HCT116 (cell line): ENCODE measurements around the gene FAM47E. TPM values are rescaled to one million over a fixed set of nuclear protein-coding genes. Genes with fewer than 3 reads are reported as not detected.

ENCODE experiments used
- ATAC-seq: fragments of 200-7000 bp; cut with Tn5 transposase; 2 replicates; pipeline ENCODE4 v1.9.1; 2020; ENCODE audit warnings: mild to moderate bottlenecking, moderate library complexity
- BruUV-seq: library from RNA; stranded (reverse); fragments of 400-500 nt; replicated peaks from 2 replicates; lab custom pipeline; 2021; lab: Mats Ljungman, UMichigan
- CTCF ChIA-PET: fragments of 300-600 bp; sonication (Branson Sonifier 250); formaldehyde crosslinking; loops from one replicate; lab custom pipeline; 2021; ENCODE audit warnings: antibody characterized with exemption; lab: Charles Lee
- POLR2A ChIA-PET: fragments of 300-600, 350-600 bp; sonication (Branson Sonifier 250); formaldehyde crosslinking; loops from one replicate; lab custom pipeline; 2021; ENCODE audit warnings: antibody characterized with exemption; lab: Charles Lee
- RAD21 ChIA-PET, 2 experiments: fragments of 300-600 bp; sonication (Branson Sonifier 250); formaldehyde crosslinking; loops; one replicate each; lab custom pipeline; 2023; ENCODE audit warnings: low total read pairs in 2 of 2; ENCODE audit not compliant: uncharacterized antibody in 2 of 2, unreplicated experiment in 2 of 2, low non-redundant PET in 1 of 2; lab: Charles Lee
- DNase-seq: peaks from one replicate; pipeline ENCODE4 v3.0.0-alpha.2; 2010; ENCODE audit warnings: low read depth, low spot score
- H2AFZ ChIP-seq: fragments of 200-600 bp; shearing (Covaris generic), sonication (generic); 2 replicates; pipeline ENCODE4 v1.6.1; 2017; ENCODE audit warnings: low read depth, mixed run types, mixed read lengths, antibody characterized with exemption, low read length; ENCODE audit not compliant: poor library complexity, severe bottlenecking
- H3K27ac ChIP-seq: 2 replicates; pipeline ENCODE4 v1.5.1; 2012; ENCODE audit warnings: low read depth, low read length
- H3K27me3 ChIP-seq: fragments of 200-600 bp; sonication (generic); 2 replicates; pipeline ENCODE4 v1.6.1; 2016; ENCODE audit warnings: mixed run types, low read length, mixed read lengths; ENCODE audit not compliant: insufficient read depth
- H3K36me3 ChIP-seq, 2 experiments: fragments of 200-500 bp in 1 of 2; fragments of 200-600 bp in 1 of 2; sonication (Bioruptor generic) in 1 of 2; sonication (generic) in 1 of 2; 2 replicates each; pipeline versions ENCODE4 v1.5.1 to v1.6.1; 2014 to 2016; ENCODE audit warnings: low read length in 2 of 2, inconsistent platforms in 1 of 2, mixed read lengths in 1 of 2, mixed run types in 1 of 2; ENCODE audit not compliant: insufficient read depth in 2 of 2, control insufficient read depth in 1 of 2
- H3K4me1 ChIP-seq, 2 experiments: fragments of 200-600 bp in 1 of 2; sonication (generic) in 1 of 2; 2 replicates each; pipeline versions ENCODE4 v1.5.1 to v1.6.1; 2012 to 2017; ENCODE audit warnings: low read length in 2 of 2, inconsistent platforms in 1 of 2, mild to moderate bottlenecking in 1 of 2, mixed read lengths in 1 of 2, mixed run types in 1 of 2, moderate library complexity in 1 of 2; ENCODE audit not compliant: insufficient read depth in 2 of 2, control insufficient read depth in 1 of 2
- H3K4me2 ChIP-seq: fragments of 200-600 bp; sonication (generic); 2 replicates; pipeline ENCODE4 v1.6.1; 2017; ENCODE audit warnings: mixed run types, low read length, mixed read lengths
- H3K4me3 ChIP-seq, 2 experiments: fragments of 200-600 bp in 1 of 2; sonication (generic) in 1 of 2; replicated peaks in 1 of 2; 2 replicates each; pipeline ENCODE4 v1.5.1; 2011 to 2016; ENCODE audit warnings: low read length in 2 of 2, control low read depth in 1 of 2, low read depth in 1 of 2, mild to moderate bottlenecking in 1 of 2, mixed read lengths in 1 of 2, mixed run types in 1 of 2
- H3K79me2 ChIP-seq: fragments of 200-600 bp; sonication (generic); 2 replicates; pipeline ENCODE4 v1.6.1; 2017; ENCODE audit warnings: mild to moderate bottlenecking, mixed run types, low read length, moderate library complexity, mixed read lengths; ENCODE audit not compliant: insufficient read depth
- H3K9ac ChIP-seq: fragments of 200-600 bp; sonication (generic); 2 replicates; pipeline ENCODE4 v1.6.1; 2016; ENCODE audit warnings: low read length, mixed read lengths
- H3K9me2 ChIP-seq: fragments of 200-600 bp; sonication (generic), shearing (Covaris generic); 2 replicates; pipeline ENCODE4 v1.6.1; 2017; ENCODE audit warnings: mixed run types, mild to moderate bottlenecking, moderate library complexity; ENCODE audit not compliant: insufficient read depth
- H3K9me3 ChIP-seq, 2 experiments: fragments of 200-500 bp in 1 of 2; fragments of 200-600 bp in 1 of 2; sonication (Bioruptor generic) in 1 of 2; sonication (generic) in 1 of 2; 2 replicates each; pipeline ENCODE4 v1.6.1; 2014 to 2017; ENCODE audit warnings: low read length in 2 of 2, mixed read lengths in 2 of 2, inconsistent platforms in 1 of 2, low read depth in 1 of 2, mild to moderate bottlenecking in 1 of 2, mixed run types in 1 of 2, moderate library complexity in 1 of 2; ENCODE audit not compliant: control insufficient read depth in 1 of 2, insufficient read depth in 1 of 2
- H4K20me1 ChIP-seq: fragments of 200-600 bp; sonication (generic), shearing (Covaris generic); 2 replicates; pipeline ENCODE4 v1.6.1; 2017; ENCODE audit warnings: mixed run types, mild to moderate bottlenecking, moderate library complexity; ENCODE audit not compliant: insufficient read depth
- ATF3 ChIP-seq: IDR thresholded peaks from 2 replicates; pipeline ENCODE4 v1.6.1; 2012
- MAX ChIP-seq: IDR thresholded peaks from 2 replicates; pipeline ENCODE4 v1.6.1; 2012
- SP1 ChIP-seq: IDR thresholded peaks from 2 replicates; pipeline ENCODE4 v1.6.1; 2012; ENCODE audit warnings: low read depth
- TCF7L2 ChIP-seq: IDR thresholded peaks from 2 replicates; pipeline ENCODE4 v1.7.0; 2011; ENCODE audit warnings: borderline replicate concordance, inconsistent platforms; ENCODE audit not compliant: insufficient read depth, insufficient read length; ENCODE audit errors: extremely low read depth
- intact Hi-C: fragments of 100-400 bp; cut with micrococcal nuclease; formaldehyde crosslinking; loops from 2 replicates; pipeline ENCODE4 v1.10.0; 2022
- total RNA-seq: library from RNA; stranded (reverse); gene quantifications from one replicate; pipeline ENCODE4 v1.2.1, GENCODE V29; 2021; ENCODE audit not compliant: unreplicated experiment
- TF ChIP-seq, protein P1 (sequence below): IDR thresholded peaks from 2 replicates; pipeline ENCODE4 v1.6.1; 2011; ENCODE audit warnings: mild to moderate bottlenecking, low read length, moderate library complexity; ENCODE audit not compliant: insufficient replicate concordance; ENCODE audit errors: extremely low read depth

Gene FAM47E
- total RNA-seq, 1 experiment from 2014 or later, result 0.91 TPM

- no peak for TF ChIP-seq TCF7L2
- TF ChIP-seq ATF3, result no peak
Measured at GRCh38 chr4:76235915-76236314, 15.6 kb upstream of the FAM47E start (continued).

DNA sequence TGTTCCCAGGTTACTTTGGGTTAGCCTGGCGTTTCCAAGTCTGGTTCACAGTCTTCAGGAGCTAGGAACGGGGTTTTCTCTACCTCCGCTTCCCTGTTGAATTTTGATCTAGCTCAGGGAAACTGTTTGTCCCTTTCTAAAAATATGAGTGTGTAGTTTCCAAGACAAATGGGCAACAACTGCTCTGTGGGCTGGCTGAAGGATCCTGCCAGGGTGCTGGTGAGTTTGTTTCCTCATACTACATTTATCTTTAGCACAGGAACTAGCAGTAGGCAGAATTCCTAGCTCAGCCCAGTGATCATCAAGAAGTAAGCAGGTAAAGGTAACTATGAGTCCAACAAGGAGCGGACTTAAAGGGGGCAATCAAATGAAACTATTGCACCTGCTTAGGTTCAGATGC, 13.3 kb upstream of the FAM47E start:
- no peak overlapping the region for H3K27ac ChIP-seq
- H3K79me2 ChIP-seq, result peaks cover 11% of the 10 kb centered on the region
- CTCF ChIA-PET, result no interaction called here
- no peak for ATAC-seq
- H3K4me2 ChIP-seq, result no peak overlapping the region
- TF ChIP-seq MAX (no peak), SP1 (no peak), ATF3 (no peak)
- TF ChIP-seq, protein P1, sequence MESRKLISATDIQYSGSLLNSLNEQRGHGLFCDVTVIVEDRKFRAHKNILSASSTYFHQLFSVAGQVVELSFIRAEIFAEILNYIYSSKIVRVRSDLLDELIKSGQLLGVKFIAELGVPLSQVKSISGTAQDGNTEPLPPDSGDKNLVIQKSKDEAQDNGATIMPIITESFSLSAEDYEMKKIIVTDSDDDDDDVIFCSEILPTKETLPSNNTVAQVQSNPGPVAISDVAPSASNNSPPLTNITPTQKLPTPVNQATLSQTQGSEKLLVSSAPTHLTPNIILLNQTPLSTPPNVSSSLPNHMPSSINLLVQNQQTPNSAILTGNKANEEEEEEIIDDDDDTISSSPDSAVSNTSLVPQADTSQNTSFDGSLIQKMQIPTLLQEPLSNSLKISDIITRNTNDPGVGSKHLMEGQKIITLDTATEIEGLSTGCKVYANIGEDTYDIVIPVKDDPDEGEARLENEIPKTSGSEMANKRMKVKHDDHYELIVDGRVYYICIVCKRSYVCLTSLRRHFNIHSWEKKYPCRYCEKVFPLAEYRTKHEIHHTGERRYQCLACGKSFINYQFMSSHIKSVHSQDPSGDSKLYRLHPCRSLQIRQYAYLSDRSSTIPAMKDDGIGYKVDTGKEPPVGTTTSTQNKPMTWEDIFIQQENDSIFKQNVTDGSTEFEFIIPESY, result no peak
- no peak overlapping the region for H3K9ac ChIP-seq
- peaks cover 5 to 10% of the 10 kb centered on the region in 2 experiments; a peak in 3 of 4 replicates for H3K9me3 ChIP-seq
- intact Hi-C loops, result no loop called here
- no peaks in the 10 kb centered on the region for H3K36me3 ChIP-seq
- peaks cover 17 to 22% of the 10 kb centered on the region in 2 experiments for H3K4me1 ChIP-seq
- H3K4me3 ChIP-seq, result no peak overlapping the region
- RAD21 ChIA-PET, result no interaction called here
- H3K27me3 ChIP-seq, result no peaks in the 10 kb centered on the region
- H4K20me1 ChIP-seq, result no peaks in the 10 kb centered on the region
- POLR2A ChIA-PET, result no interaction called here
- no peak for DNase-seq
- BruUV-seq, result no TSS peak
- H3K9me2 ChIP-seq, result no peaks in the 10 kb centered on the region
- no peak overlapping the region for H2AFZ ChIP-seq
